Measurements from ENCODE around the gene OR5A1.

DNA sequence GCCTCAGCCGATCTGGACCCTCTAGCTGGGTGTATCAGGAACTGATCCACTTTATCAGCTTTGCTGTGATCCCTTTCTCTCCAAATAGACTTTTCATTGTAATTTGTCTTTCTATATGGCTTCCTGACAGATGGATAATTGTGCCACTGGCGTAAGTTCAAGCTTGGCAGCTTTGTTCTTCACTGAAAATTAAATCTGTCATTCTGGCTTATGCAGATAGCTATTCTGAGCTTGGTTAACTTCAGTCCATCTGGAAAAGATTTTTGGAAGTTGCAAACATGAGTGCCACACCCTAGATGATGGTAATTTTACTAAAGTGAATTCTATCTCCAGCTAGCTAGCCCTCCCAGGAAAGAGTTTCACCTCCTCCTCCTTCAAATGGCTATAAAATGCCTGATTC, 18.1 kb upstream of the OR5A1 start:
- TF ChIP-seq POLR2A (IDR thresholded peaks at IDR 0.05): no peak
- TF ChIP-seq, protein P1, sequence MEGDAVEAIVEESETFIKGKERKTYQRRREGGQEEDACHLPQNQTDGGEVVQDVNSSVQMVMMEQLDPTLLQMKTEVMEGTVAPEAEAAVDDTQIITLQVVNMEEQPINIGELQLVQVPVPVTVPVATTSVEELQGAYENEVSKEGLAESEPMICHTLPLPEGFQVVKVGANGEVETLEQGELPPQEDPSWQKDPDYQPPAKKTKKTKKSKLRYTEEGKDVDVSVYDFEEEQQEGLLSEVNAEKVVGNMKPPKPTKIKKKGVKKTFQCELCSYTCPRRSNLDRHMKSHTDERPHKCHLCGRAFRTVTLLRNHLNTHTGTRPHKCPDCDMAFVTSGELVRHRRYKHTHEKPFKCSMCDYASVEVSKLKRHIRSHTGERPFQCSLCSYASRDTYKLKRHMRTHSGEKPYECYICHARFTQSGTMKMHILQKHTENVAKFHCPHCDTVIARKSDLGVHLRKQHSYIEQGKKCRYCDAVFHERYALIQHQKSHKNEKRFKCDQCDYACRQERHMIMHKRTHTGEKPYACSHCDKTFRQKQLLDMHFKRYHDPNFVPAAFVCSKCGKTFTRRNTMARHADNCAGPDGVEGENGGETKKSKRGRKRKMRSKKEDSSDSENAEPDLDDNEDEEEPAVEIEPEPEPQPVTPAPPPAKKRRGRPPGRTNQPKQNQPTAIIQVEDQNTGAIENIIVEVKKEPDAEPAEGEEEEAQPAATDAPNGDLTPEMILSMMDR (IDR thresholded peaks at IDR 0.05): no peak

Data from vagina (tissue), 2 donors.